Nephron (organoid): ENCODE results near the gene LYRM7.

Experiments used
- H3K27ac Mint-ChIP-seq, 3 experiments: 2 replicates each; pipeline ENCODE4 v1.8.0; 2020; ENCODE audit warnings: mixed read lengths in 3 of 3, mild to moderate bottlenecking in 2 of 3, moderate library complexity in 1 of 3
- H3K27me3 Mint-ChIP-seq: 2 replicates; pipeline ENCODE4 v1.8.0; 2021; ENCODE audit warnings: low read depth, mild to moderate bottlenecking, moderate library complexity, mixed read lengths
- H3K36me3 Mint-ChIP-seq: 2 replicates; pipeline ENCODE4 v1.8.0; 2020; ENCODE audit warnings: low read depth, mixed read lengths
- H3K4me1 Mint-ChIP-seq: 2 replicates; pipeline ENCODE4 v1.8.0; 2020; ENCODE audit warnings: mixed read lengths
- H3K4me3 Mint-ChIP-seq, 3 experiments: 2 replicates each; pipeline ENCODE4 v1.8.0; 2020; ENCODE audit warnings: mild to moderate bottlenecking in 3 of 3, mixed read lengths in 3 of 3, moderate library complexity in 2 of 3
- H3K9me3 Mint-ChIP-seq: 2 replicates; pipeline ENCODE4 v1.8.0; 2020; ENCODE audit warnings: mixed read lengths
- TF ChIP-seq, protein P1 (sequence below), 3 experiments: fragments of 200-600 bp; sonication (generic); IDR thresholded peaks; one replicate each; pipeline ENCODE4 v1.5.0; 2021; ENCODE audit warnings: antibody characterized with exemption in 3 of 3; ENCODE audit not compliant: unreplicated experiment in 3 of 3

The LYRM7 gene

DNA sequence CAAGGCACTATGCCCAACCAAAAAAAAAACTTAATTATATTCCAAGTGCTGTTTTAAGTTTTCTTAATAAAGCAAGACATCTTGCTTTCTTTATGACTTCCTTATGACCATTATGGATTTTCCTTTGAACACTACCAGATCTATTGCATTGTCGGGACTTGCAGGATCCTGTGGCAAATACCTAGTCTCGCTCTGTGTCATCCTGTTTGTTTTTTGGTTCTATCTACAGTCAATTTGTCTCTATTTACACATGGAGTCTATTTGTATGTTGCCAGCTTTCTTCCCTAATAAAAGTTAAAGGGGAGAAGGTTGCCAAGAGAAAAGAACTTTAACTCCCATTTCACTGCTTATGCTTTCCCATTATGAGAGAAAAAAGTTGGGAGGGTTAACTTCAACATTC is 10.6 kb upstream of the LYRM7 start:
- Mint-ChIP-seq H3K27me3 (no peaks in the 10 kb centered on the region), H3K4me3 (no peak overlapping the region), H3K4me1 (peaks cover 17% of the 10 kb centered on the region), H3K9me3 (no peaks in the 10 kb centered on the region), H3K36me3 (peaks cover 64% of the 10 kb centered on the region), H3K27ac (no peak overlapping the region)
- TF ChIP-seq, protein P1, sequence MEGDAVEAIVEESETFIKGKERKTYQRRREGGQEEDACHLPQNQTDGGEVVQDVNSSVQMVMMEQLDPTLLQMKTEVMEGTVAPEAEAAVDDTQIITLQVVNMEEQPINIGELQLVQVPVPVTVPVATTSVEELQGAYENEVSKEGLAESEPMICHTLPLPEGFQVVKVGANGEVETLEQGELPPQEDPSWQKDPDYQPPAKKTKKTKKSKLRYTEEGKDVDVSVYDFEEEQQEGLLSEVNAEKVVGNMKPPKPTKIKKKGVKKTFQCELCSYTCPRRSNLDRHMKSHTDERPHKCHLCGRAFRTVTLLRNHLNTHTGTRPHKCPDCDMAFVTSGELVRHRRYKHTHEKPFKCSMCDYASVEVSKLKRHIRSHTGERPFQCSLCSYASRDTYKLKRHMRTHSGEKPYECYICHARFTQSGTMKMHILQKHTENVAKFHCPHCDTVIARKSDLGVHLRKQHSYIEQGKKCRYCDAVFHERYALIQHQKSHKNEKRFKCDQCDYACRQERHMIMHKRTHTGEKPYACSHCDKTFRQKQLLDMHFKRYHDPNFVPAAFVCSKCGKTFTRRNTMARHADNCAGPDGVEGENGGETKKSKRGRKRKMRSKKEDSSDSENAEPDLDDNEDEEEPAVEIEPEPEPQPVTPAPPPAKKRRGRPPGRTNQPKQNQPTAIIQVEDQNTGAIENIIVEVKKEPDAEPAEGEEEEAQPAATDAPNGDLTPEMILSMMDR (IDR thresholded peaks at IDR 0.05; ENCODE audit: unreplicated experiment in 3 of 3): no peak

GRCh38 chr5:131163276-131164119 is 7.2 kb upstream of the LYRM7 start:
- H3K36me3 Mint-ChIP-seq: peaks cover 45% of the 10 kb centered on the region
- no peaks in the 10 kb centered on the region for H3K9me3 Mint-ChIP-seq
- TF ChIP-seq, protein P1 (IDR thresholded peaks at IDR 0.05; ENCODE audit: unreplicated experiment in 3 of 3): no peak

GRCh38 chr5:131164191-131165118 is 6.3 kb upstream of the LYRM7 start:
- peak overlapping the region; percentile 97 to 99 (median 99) for H3K4me3 Mint-ChIP-seq
- H3K36me3 Mint-ChIP-seq: peaks cover 36% of the 10 kb centered on the region

More at GRCh38 chr5:131163276-131164119, 7.2 kb upstream of the LYRM7 start:
- peaks cover 30% of the 10 kb centered on the region for H3K4me1 Mint-ChIP-seq
- H3K27ac Mint-ChIP-seq: peak overlapping the region; percentile 96 to 98 (median 97)
- H3K27me3 Mint-ChIP-seq: no peaks in the 10 kb centered on the region
- peak overlapping the region; percentile 85 to 92 (median 91) for H3K4me3 Mint-ChIP-seq

DNA sequence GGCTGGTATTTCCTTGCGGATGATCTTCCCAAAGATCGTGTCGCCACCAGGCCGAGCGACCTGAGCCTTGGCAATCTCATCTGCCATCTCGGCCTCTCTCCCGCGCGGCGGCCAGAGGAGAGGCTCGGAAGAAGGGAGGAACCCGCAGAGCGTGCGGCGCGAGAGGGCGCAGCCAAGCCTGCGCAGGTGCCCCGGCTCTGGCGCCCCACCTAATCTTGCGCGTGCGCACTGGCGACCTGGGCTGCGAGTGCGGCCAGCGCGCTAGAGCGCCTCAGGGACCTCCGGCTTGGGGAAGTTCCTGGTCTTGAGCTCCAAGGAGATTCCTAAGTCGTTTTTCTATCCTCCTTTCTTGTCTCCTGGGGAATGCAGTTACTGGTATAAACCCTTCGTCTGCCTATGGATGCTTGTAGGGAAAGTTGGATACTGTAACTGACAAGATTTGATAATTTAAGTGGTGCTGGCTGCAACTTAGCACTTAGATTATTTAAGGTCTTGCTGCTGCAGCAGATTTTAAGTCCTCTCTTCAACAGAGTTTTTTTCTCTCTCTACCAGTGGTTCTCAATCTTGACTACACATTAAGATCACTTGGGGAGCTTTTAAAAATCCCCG is 5.5 kb upstream of the LYRM7 start, which contains the start of gene HINT1:
HINT1 (minus strand) TSS at position 138 of the 609 bp plus-strand sequence; CDS start at position 87, 51 bp downstream.
- TF ChIP-seq, protein P1 (IDR thresholded peaks at IDR 0.05; ENCODE audit: unreplicated experiment in 3 of 3): no peak
- peak within 1 kb of the TSS; percentile 97 to 99 (median 99) for H3K4me3 Mint-ChIP-seq
- H3K36me3 Mint-ChIP-seq: peaks cover 28% of the 10 kb centered on the region
- H3K27me3 Mint-ChIP-seq: no peaks in the 10 kb centered on the region
- H3K4me1 Mint-ChIP-seq: peaks cover 40% of the 10 kb centered on the region
- H3K27ac Mint-ChIP-seq: peak within 1 kb of the TSS; percentile 97 to 98 (median 97)
- no peaks in the 10 kb centered on the region for H3K9me3 Mint-ChIP-seq

More at GRCh38 chr5:131164191-131165118, 6.3 kb upstream of the LYRM7 start:
- Mint-ChIP-seq H3K4me1 (peaks cover 33% of the 10 kb centered on the region), H3K9me3 (no peaks in the 10 kb centered on the region), H3K27ac (peak overlapping the region; percentile 97 to 98 (median 97)), H3K27me3 (no peaks in the 10 kb centered on the region)
- TF ChIP-seq, protein P1 (IDR thresholded peaks at IDR 0.05; ENCODE audit: unreplicated experiment in 3 of 3): no peak

GRCh38 chr5:131167615-131168014 is 3.1 kb upstream of the LYRM7 start:
- Mint-ChIP-seq H3K27me3 (no peaks in the 10 kb centered on the region), H3K36me3 (peaks cover 9% of the 10 kb centered on the region), H3K4me3 (peak overlapping the region; percentile 18 to 69 (median 66)), H3K4me1 (peaks cover 46% of the 10 kb centered on the region), H3K27ac (peak overlapping the region; percentile 37 to 97 (median 64)), H3K9me3 (no peaks in the 10 kb centered on the region)
- TF ChIP-seq, protein P1 (IDR thresholded peaks at IDR 0.05; ENCODE audit: unreplicated experiment in 3 of 3): no peak
